Skeletal muscle satellite cell (primary cell): ENCODE results near the gene SLC16A7.

ENCODE experiments used
- H3K27me3 ChIP-seq: 2 replicates; pipeline ENCODE4 v1.7.0; 2013; ENCODE audit warnings: low read length; ENCODE audit not compliant: control insufficient read depth, insufficient read depth
- H3K36me3 ChIP-seq: 2 replicates; pipeline ENCODE4 v1.7.0; 2013; ENCODE audit warnings: mild to moderate bottlenecking, control low read depth, low read length; ENCODE audit not compliant: insufficient read depth
- H3K4me1 ChIP-seq: 2 replicates; pipeline ENCODE4 v1.7.0; 2013; ENCODE audit warnings: low read length; ENCODE audit not compliant: control insufficient read depth, insufficient read depth
- H3K4me2 ChIP-seq: 2 replicates; pipeline ENCODE4 v1.7.0; 2013; ENCODE audit warnings: mild to moderate bottlenecking, low read length
- H3K4me3 ChIP-seq: 2 replicates; pipeline ENCODE4 v1.7.0; 2013; ENCODE audit warnings: low read length
- H3K9ac ChIP-seq: 2 replicates; pipeline ENCODE4 v1.7.0; 2013; ENCODE audit warnings: mild to moderate bottlenecking, low read depth, low read length, moderate library complexity
- H3K9me3 ChIP-seq: replicated peaks from 2 replicates; pipeline ENCODE4 v1.7.0; 2013; ENCODE audit warnings: mild to moderate bottlenecking, control low read depth, low read length

Gene SLC16A7

DNA sequence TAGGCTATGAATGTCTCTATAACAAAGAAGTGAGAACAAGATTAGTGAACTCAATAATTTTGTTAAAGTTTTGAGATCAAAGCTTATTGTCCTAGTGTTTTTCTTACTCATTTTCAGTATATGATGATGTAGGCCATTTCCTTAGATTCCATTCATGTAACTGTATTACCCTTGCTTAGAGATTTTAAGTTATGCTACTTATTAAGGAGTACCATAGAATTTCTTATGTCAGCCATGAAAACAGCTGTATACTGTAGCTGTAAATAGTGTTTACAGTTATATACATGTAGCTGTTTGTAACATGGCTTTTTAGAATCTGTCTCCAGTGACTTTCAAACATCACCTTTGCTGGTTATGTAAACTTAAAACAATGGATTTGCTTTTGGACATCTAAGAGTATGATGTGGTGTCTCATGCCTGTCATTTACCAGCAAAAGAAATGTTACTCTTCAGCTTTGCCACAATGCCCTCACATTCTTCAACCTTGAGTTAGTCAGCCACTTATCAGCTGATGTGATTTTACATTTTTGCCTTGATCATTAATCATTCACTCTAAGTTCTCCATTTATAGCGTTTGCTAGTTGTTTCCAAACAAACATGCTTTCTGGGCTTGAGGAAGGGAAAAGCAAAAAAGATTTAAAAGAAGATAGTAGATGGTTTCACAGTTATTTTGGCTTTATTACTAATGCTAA lies 55.5 kb downstream of the SLC16A7 start:
- Histone ChIP-seq H3K4me3 (no peak overlapping the region), H3K9ac (no peak overlapping the region), H3K9me3 (no peaks in the 10 kb centered on the region), H3K36me3 (no peaks in the 10 kb centered on the region), H3K4me1 (peaks cover 11% of the 10 kb centered on the region), H3K27me3 (no peaks in the 10 kb centered on the region), H3K4me2 (no peak overlapping the region)

DNA sequence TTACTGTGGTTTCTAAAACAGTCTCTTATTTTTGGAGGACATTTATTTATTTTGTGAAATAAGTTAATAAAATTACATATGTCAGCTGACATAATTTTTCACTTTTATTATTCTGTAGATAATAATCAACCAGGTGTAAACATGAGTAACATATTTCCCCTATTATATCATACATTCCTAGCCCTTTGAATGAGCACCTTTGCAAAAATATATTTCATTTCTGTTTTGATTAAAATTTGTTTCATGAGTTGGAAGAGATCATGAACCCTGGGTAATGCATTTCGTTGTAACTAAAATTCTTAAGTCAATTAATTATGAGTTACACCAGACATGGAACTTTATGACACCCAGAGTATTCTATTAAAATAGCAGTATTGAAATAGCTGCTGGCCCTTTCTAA lies 56.3 kb downstream of the SLC16A7 start:
- no peak overlapping the region for H3K4me2 ChIP-seq
- H3K9me3 ChIP-seq: no peaks in the 10 kb centered on the region
- H3K9ac ChIP-seq: no peak overlapping the region
- H3K4me3 ChIP-seq: no peak overlapping the region
- H3K27me3 ChIP-seq: no peaks in the 10 kb centered on the region
- no peaks in the 10 kb centered on the region for H3K36me3 ChIP-seq
- peaks cover 11% of the 10 kb centered on the region for H3K4me1 ChIP-seq

DNA sequence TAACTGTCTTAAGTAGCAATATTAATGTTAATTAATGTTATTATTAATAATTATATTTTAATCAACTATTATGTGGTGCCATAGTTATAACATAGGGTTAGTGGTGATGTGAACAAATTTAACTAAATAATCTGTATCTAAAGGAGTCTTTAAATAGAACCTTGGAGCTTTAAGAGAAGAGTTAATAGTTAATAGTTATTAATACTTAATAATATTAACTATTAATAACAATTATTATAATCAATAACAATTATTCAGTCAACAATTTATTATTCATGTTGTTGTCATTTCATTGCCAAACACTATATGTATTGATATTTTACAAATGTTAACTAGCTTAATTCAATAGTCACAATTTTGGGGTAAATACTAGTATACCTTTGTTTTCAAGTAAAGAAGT lies 58.2 kb downstream of the SLC16A7 start:
- Histone ChIP-seq H3K9ac (no peak overlapping the region), H3K4me2 (no peak overlapping the region), H3K9me3 (no peaks in the 10 kb centered on the region), H3K4me1 (peaks cover 14% of the 10 kb centered on the region), H3K4me3 (no peak overlapping the region), H3K36me3 (no peaks in the 10 kb centered on the region), H3K27me3 (no peaks in the 10 kb centered on the region)

DNA sequence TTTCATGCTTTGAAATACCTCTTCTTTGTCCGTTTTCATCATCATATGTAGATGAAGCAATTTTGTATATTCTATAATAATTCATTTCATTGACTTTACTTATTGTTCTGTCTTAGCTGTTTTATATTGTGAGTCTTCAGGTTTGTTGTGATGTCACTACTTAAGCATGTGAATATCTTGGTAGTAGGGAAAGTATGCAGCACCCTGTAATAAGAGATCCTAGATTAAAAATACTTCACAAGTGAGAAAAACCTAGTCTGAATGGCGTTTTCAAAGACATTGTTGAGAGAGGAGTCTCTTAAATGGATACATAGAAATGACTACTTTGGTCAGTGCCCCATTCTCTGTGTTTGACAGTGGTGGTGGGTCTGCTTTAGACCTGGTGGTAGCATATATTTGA lies 61.4 kb downstream of the SLC16A7 start:
- Histone ChIP-seq H3K4me2 (no peak overlapping the region), H3K27me3 (no peaks in the 10 kb centered on the region), H3K4me3 (no peak overlapping the region), H3K4me1 (peaks cover 4% of the 10 kb centered on the region), H3K36me3 (no peaks in the 10 kb centered on the region), H3K9me3 (no peaks in the 10 kb centered on the region), H3K9ac (no peak overlapping the region)

DNA sequence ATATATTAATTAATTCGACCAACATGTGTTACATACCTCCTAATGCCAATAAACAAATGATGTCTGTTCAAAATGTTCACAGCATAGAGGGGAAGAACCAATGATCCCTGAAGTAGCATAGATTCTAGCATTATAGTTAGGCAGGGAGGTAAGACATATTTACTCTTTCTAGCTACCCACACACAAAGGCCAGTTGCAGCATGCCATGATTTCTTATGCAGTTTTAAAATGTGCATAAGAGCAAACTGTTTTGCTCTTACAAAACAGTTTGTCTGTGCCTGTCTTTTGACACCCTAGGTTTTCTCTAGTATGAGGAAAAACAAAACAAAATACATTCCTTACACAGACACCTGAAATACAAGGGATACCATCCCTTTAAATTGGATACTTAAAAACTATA lies 61.9 kb downstream of the SLC16A7 start:
- no peak overlapping the region for H3K4me3 ChIP-seq

DNA sequence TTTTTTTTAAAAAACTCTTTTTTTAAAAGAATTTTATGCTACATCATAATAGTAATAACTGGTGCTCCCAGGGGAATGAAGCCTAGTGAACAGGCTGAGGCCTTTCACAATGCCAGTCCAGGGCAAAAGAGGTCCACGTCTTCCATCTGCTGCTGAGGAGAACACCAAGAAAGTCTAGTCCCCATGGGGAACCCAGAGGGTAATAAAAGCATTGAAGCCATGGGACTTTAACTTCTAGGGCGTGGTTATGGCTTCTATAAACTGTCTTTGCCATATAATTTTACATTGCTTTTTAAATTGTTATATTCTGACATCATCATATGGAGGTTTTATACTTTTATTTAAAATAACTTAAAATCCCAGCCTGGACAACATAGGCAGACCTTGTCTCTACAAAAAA lies 64.3 kb downstream of the SLC16A7 start:
- no peak overlapping the region for H3K4me3 ChIP-seq
- no peak overlapping the region for H3K9ac ChIP-seq
- no peaks in the 10 kb centered on the region for H3K36me3 ChIP-seq
- peaks cover 4% of the 10 kb centered on the region for H3K4me1 ChIP-seq
- no peak overlapping the region for H3K4me2 ChIP-seq
- no peaks in the 10 kb centered on the region for H3K27me3 ChIP-seq
- H3K9me3 ChIP-seq: no peaks in the 10 kb centered on the region

More for the DNA sequence above, 61.9 kb downstream of the SLC16A7 start:
- Histone ChIP-seq H3K27me3 (no peaks in the 10 kb centered on the region), H3K4me1 (peaks cover 4% of the 10 kb centered on the region), H3K4me2 (no peak overlapping the region), H3K9me3 (no peaks in the 10 kb centered on the region), H3K9ac (no peak overlapping the region), H3K36me3 (no peaks in the 10 kb centered on the region)

DNA sequence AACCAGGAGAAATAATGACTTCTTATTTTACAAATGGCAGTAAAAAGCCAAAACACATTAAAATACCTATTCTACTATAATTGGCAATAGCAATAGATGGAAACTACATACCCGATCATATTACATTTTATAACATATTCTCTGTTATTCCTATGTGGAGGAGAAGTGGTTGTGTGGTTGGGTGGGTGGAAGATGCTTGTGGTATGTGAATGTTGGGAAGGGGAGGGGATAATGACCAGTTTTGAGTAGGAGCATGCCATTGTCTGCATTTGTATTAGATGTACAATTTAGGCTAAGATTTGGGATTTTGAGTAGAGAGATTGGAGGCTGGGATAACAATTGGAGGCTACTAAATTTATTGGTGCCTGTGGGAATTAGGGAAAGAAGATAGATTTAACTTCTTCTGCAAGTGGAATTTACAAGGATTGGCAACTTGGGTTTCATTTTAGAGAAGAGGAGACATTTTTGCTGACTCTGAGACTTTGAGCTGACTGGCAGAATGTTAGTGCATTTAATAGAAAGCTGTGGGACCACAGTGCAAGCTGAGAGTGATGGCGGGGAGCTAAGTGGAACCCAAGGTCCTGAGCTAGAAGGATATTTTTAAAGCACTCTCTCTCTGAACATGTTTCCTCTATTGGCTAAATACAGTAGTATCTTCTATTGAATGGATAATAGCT lies 65.2 kb downstream of the SLC16A7 start:
- no peaks in the 10 kb centered on the region for H3K9me3 ChIP-seq
- H3K9ac ChIP-seq: no peak overlapping the region
- H3K4me1 ChIP-seq: peaks cover 4% of the 10 kb centered on the region
- H3K36me3 ChIP-seq: no peaks in the 10 kb centered on the region
- no peak overlapping the region for H3K4me2 ChIP-seq
- no peaks in the 10 kb centered on the region for H3K27me3 ChIP-seq
- H3K4me3 ChIP-seq: no peak overlapping the region

DNA sequence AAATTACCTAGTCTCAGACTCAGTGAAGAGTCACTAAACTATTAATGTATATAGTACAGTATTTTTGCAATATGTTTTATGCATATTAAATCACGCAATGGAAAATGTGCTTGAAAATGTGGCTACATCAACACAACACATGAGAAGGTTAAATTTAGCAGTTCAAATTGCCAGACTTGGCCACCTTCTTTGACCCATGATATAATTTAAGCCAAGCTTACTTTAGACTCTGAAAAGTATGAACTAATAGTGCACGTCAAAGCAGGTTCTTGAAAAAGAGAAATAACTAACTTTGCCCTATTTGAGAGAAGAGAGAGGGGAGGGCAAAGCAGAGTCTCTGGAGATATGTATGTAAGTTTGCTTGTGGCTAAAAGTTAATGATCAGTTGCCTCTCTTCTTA lies 68.7 kb downstream of the SLC16A7 start:
- Histone ChIP-seq H3K36me3 (no peaks in the 10 kb centered on the region), H3K4me1 (no peaks in the 10 kb centered on the region), H3K4me2 (no peak overlapping the region), H3K27me3 (no peaks in the 10 kb centered on the region), H3K9ac (no peak overlapping the region), H3K9me3 (no peaks in the 10 kb centered on the region), H3K4me3 (no peak overlapping the region)

DNA sequence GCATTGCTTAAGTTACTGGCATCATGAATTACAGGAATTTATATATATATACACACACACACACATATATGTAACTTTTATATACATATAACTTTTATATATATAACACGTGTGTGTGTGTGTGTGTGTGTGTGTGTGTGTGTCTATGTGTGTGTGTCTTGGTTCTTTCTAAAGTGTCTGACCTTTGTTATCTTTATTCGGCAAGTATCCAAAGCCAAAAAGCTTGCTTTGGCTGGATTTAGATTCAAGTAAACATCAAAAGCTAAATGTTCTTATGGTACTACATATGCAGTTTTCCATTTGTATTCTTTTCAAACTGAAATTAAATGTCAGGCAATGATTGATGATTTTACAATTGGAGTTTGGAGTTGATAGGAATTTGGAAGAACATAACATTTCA lies 69.9 kb downstream of the SLC16A7 start:
- no peaks in the 10 kb centered on the region for H3K4me1 ChIP-seq
- no peak overlapping the region for H3K9ac ChIP-seq
- no peaks in the 10 kb centered on the region for H3K27me3 ChIP-seq
- no peaks in the 10 kb centered on the region for H3K36me3 ChIP-seq
- no peak overlapping the region for H3K4me2 ChIP-seq
- H3K4me3 ChIP-seq: no peak overlapping the region
- H3K9me3 ChIP-seq: no peaks in the 10 kb centered on the region

DNA sequence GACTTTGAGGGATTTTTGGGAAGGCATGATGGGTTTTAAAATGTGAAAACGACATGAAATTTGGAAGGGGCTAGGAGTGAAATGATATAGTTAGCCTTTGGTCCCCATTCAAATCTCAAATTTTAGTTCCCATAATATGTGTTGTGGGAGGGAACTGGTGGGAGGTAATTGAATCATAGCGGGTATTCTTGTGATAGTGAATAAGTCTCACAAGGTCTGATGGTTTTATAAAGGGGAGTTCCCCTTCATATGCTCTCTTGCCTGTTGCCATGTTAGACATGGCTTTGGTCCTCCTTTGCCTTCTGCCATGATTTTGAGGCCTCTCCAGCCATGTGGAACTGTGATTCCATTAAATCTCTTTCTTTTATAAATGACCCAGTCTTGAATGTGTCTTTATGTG lies 72.8 kb downstream of the SLC16A7 start:
- Histone ChIP-seq H3K4me1 (no peaks in the 10 kb centered on the region), H3K9me3 (no peaks in the 10 kb centered on the region), H3K4me2 (no peak overlapping the region), H3K4me3 (no peak overlapping the region), H3K9ac (no peak overlapping the region), H3K27me3 (no peaks in the 10 kb centered on the region), H3K36me3 (no peaks in the 10 kb centered on the region)

DNA sequence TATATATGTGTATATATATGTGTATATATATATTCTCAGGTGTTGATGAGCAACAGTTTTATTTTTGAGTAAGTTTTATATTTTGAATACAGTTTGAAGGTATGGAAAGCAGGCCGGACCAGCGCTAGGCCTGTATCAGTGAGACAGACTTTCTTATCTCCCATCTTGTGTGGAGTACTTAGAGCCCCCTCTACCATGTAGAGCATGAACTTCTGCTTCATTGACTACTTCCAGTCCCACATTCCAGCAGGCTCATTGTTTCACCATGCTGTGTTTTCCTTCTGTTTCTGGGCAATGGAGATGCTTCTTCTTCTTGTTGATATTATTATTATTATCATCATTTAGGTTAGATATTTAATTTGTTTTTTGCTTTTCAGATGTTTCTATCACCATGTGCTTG lies 76.4 kb downstream of the SLC16A7 start:
- H3K36me3 ChIP-seq: no peaks in the 10 kb centered on the region
- no peaks in the 10 kb centered on the region for H3K4me1 ChIP-seq
- H3K9ac ChIP-seq: no peak overlapping the region
- H3K9me3 ChIP-seq: no peaks in the 10 kb centered on the region
- no peak overlapping the region for H3K4me2 ChIP-seq
- H3K4me3 ChIP-seq: no peak overlapping the region
- H3K27me3 ChIP-seq: no peaks in the 10 kb centered on the region

DNA sequence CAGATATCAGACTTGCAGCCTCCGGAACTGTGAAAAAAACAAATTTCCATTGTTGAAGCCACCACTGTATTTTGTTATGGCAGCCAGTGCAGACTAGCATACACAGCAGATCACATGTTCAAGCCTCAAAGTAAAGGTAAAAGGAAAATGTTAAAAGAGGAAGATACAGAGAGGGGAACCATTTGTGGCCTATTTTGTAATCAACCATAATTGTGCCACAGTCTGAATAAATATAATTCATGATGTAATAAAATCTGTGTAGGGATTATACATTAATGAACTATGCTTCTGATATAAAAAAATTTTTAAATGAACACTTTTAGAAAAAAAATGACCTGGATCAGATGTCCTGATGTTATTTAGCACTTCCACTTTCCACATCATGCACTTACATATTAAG lies 79.6 kb downstream of the SLC16A7 start:
- Histone ChIP-seq H3K9ac (no peak overlapping the region), H3K4me1 (no peaks in the 10 kb centered on the region), H3K4me2 (no peak overlapping the region), H3K27me3 (no peaks in the 10 kb centered on the region), H3K9me3 (no peaks in the 10 kb centered on the region), H3K36me3 (no peaks in the 10 kb centered on the region), H3K4me3 (no peak overlapping the region)
